NT2/D1 (cell line): ENCODE measurements around the gene NT5C2.
"Not testable (repeated sequence)": the region's sequence is repeated elsewhere in the genome, so short reads cannot be mapped to it uniquely, and the experiment has no call there.

Source experiments
- DNase-seq: peaks from one replicate; pipeline ENCODE4 v3.0.0-alpha.2; 2011; ENCODE audit warnings: low read depth, low spot score
- H3K27me3 ChIP-seq: 2 replicates; pipeline ENCODE4 v1.6.0; 2011; ENCODE audit warnings: mild to moderate bottlenecking; ENCODE audit not compliant: insufficient read length, insufficient read depth
- H3K36me3 ChIP-seq: 2 replicates; pipeline ENCODE4 v1.6.1; 2011; ENCODE audit warnings: mild to moderate bottlenecking, low read length, mixed read lengths; ENCODE audit not compliant: insufficient read depth, insufficient read length
- H3K4me1 ChIP-seq: 2 replicates; pipeline ENCODE4 v1.5.1; 2011; ENCODE audit not compliant: insufficient read depth, insufficient read length
- H3K4me3 ChIP-seq: 2 replicates; pipeline ENCODE4 v1.5.1; 2011; ENCODE audit warnings: low read depth; ENCODE audit not compliant: insufficient read length
- H3K9ac ChIP-seq: 2 replicates; pipeline ENCODE4 v1.6.0; 2011; ENCODE audit warnings: low read depth; ENCODE audit not compliant: insufficient read length
- H3K9me3 ChIP-seq: 2 replicates; pipeline ENCODE4 v1.5.1; 2011; ENCODE audit warnings: mild to moderate bottlenecking, low read length; ENCODE audit not compliant: insufficient read depth
- SUZ12 ChIP-seq: IDR thresholded peaks from 2 replicates; pipeline ENCODE4 v1.6.1; 2011; ENCODE audit not compliant: insufficient read length, insufficient read depth; ENCODE audit errors: extremely low read depth
- YY1 ChIP-seq: IDR thresholded peaks from 2 replicates; pipeline ENCODE4 v1.6.1; 2011; ENCODE audit not compliant: insufficient read length, insufficient read depth
- ZNF274 ChIP-seq: IDR thresholded peaks from 2 replicates; pipeline ENCODE4 v1.6.1; 2011; ENCODE audit warnings: mild to moderate bottlenecking, low read depth, low read length

The NT5C2 gene

DNA sequence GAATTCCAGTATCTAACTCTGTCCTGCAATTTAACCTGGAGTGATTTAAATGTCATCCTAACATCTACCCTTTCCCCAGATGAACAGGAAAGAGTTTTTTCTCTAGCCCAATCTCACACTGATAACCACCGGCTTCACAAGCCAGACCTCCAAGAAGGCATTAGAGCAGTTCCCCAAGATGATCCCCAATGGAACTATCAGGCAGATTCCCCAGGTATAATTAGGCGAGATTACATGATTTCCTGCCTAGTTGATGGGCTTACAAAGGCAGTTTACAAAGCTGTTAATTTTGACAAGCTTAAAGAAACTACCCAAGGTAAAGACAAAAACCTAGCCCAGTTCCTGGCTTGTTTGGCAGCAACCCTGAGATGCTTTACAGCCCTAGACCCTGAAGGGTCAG lies 14.1 kb upstream of the NT5C2 start:
- no peaks in the 10 kb centered on the region for H3K27me3 ChIP-seq
- peaks cover 2% of the 10 kb centered on the region for H3K4me1 ChIP-seq
- H3K4me3 ChIP-seq = no peak overlapping the region
- H3K9ac ChIP-seq = no peak overlapping the region
- H3K9me3 ChIP-seq = peaks cover 46% of the 10 kb centered on the region; the same call in 1 of the 2 replicates
- DNase-seq = no peak
- H3K36me3 ChIP-seq = peaks cover 6% of the 10 kb centered on the region
- no peak for TF ChIP-seq YY1
- TF ChIP-seq SUZ12 = no peak
- no peak for TF ChIP-seq ZNF274

GRCh38 chr10:103206715-103207114 lies 13.6 kb upstream of the NT5C2 start:
- not testable (repeated sequence) for H3K9ac ChIP-seq, H3K4me1 ChIP-seq, H3K27me3 ChIP-seq, H3K36me3 ChIP-seq, DNase-seq
- Histone ChIP-seq H3K9me3 (peaks cover 45% of the 10 kb centered on the region; the same call in 1 of the 2 replicates), H3K4me3 (peak overlapping the region; percentile 13)

- H3K9ac ChIP-seq, H3K4me1 ChIP-seq, H3K27me3 ChIP-seq, H3K4me3 ChIP-seq, DNase-seq, H3K36me3 ChIP-seq: not testable (repeated sequence)
- peaks cover 35% of the 10 kb centered on the region; the same call in 1 of the 2 replicates for H3K9me3 ChIP-seq
Measured at GRCh38 chr10:103205401-103205800, 12.3 kb upstream of the NT5C2 start.

GRCh38 chr10:103204353-103205255 lies 11.5 kb upstream of the NT5C2 start:
- Histone ChIP-seq H3K9me3 (peaks cover 28% of the 10 kb centered on the region; the same call in 1 of the 2 replicates), H3K9ac (no peak overlapping the region), H3K4me3 (no peak overlapping the region), H3K27me3 (no peaks in the 10 kb centered on the region), H3K4me1 (peaks cover 4% of the 10 kb centered on the region), H3K36me3 (peaks cover 3% of the 10 kb centered on the region)
- peak; percentile 89 for DNase-seq
- TF ChIP-seq YY1 (no peak), SUZ12 (no peak), ZNF274 (no peak)

DNA sequence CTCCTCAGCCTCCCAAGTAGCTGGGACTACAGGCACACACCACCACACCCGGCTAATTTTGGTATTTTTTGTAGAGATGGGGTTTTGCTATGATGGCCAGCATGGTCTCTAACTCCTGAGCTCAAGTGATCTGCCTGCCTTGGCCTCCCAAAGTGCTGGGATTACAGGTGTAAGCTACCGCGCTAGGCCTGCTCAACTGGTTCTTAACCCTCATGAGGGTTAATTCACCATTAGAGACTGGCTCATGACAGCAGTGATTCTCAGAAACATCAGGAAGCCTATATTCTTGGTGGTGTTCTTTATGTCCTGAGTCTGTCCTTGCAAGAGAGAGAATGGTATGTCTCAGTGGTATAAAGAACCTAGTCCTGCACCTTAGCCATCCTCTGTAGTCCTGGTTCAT lies 10.4 kb upstream of the NT5C2 start:
- TF ChIP-seq ZNF274 (no peak), SUZ12 (no peak), YY1 (no peak)
- H3K9me3 ChIP-seq = peaks cover 18% of the 10 kb centered on the region; the same call in 1 of the 2 replicates
- DNase-seq = no peak

DNA sequence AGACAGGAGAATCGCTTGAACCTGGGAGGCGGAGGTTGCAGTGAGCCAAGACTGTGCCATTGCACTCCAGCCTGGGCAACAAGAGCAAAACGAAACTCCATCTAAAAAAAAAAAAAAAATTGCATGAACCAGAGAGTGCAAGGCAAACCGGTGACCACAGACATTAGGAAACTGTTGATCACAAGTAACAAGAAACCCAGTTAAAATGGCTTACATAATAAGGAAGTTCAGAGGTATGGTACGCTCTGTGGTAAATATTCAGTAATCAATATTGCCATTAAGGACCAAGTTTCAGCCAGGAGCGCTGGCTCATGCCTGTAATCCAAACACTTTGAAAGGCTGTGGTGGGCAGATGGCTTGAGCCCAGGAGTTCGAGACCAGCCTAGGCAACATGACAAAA lies 9.2 kb upstream of the NT5C2 start:
- Histone ChIP-seq H3K4me3 (no peak overlapping the region), H3K27me3 (no peaks in the 10 kb centered on the region), H3K4me1 (peaks cover 7% of the 10 kb centered on the region), H3K36me3 (no peaks in the 10 kb centered on the region), H3K9ac (no peak overlapping the region), H3K9me3 (peaks cover 9% of the 10 kb centered on the region; the same call in 1 of the 2 replicates)
- no peak for DNase-seq
- TF ChIP-seq YY1 (no peak), ZNF274 (no peak), SUZ12 (no peak)

More for the DNA sequence above, 10.4 kb upstream of the NT5C2 start:
- H3K4me3 ChIP-seq = no peak overlapping the region
- H3K4me1 ChIP-seq = peaks cover 4% of the 10 kb centered on the region
- H3K36me3 ChIP-seq = no peaks in the 10 kb centered on the region
- H3K9ac ChIP-seq = no peak overlapping the region
- H3K27me3 ChIP-seq = no peaks in the 10 kb centered on the region

GRCh38 chr10:103199488-103199887 lies 6.4 kb upstream of the NT5C2 start:
- TF ChIP-seq YY1 = no peak
- no peak for TF ChIP-seq SUZ12
- no peak for TF ChIP-seq ZNF274
- no peak for DNase-seq
- Histone ChIP-seq H3K4me1 (peaks cover 4% of the 10 kb centered on the region), H3K27me3 (no peaks in the 10 kb centered on the region), H3K36me3 (no peaks in the 10 kb centered on the region), H3K9me3 (no peaks in the 10 kb centered on the region), H3K4me3 (no peak overlapping the region), H3K9ac (no peak overlapping the region)
